K562 (cell line): ENCODE results near the gene ARFRP1. TPM values are rescaled to one million over a fixed set of nuclear protein-coding genes. Genes with fewer than 3 reads are reported as not detected.
A peak's percentile ranks its signal among the peaks of the same experiment; 100 is the strongest.

Source experiments
- CCAR2 ChIP-seq: fragments of 200-400 bp; formaldehyde crosslinking; IDR thresholded peaks from 2 replicates; pipeline ENCODE4 v1.6.1; 2017; ENCODE audit warnings: mild to moderate bottlenecking, low read depth, low read length
- ELK1 ChIP-seq: sonication (generic); formaldehyde crosslinking; IDR thresholded peaks from 2 replicates; pipeline ENCODE4 v1.8.1; 2022; ENCODE audit warnings: missing genetic modification reagents
- IFI16 ChIP-seq: fragments of 250-450 bp; sonication (Bioruptor Pico); IDR thresholded peaks from 2 replicates; pipeline ENCODE4 v2.1.2; 2022; ENCODE audit warnings: mild to moderate bottlenecking, inconsistent platforms
- IRF1 ChIP-seq: sonication (generic); formaldehyde crosslinking; IDR thresholded peaks from 2 replicates; pipeline ENCODE4 v1.8.0; 2022; ENCODE audit warnings: missing genetic modification reagents, mild to moderate bottlenecking, borderline replicate concordance
- NBN ChIP-seq: fragments of 450-650 bp; IDR thresholded peaks from 2 replicates; pipeline ENCODE4 v1.6.1; 2016; ENCODE audit warnings: low read depth, mild to moderate bottlenecking
- NR2C2 ChIP-seq, 2 experiments: fragments of 200-800 bp in 1 of 2; sonication (Bioruptor generic) in 1 of 2; sonication (generic) in 1 of 2; formaldehyde crosslinking in 1 of 2; IDR thresholded peaks; 2 replicates each; pipeline versions ENCODE4 v1.6.1 to v1.8.0; 2016 to 2022; ENCODE audit warnings: mild to moderate bottlenecking in 1 of 2, missing compliant biosample characterization in 1 of 2, missing genetic modification characterization in 1 of 2, missing genetic modification reagents in 1 of 2
- POLR2H ChIP-seq: IDR thresholded peaks from 2 replicates; pipeline ENCODE4 v1.6.1; 2016; ENCODE audit warnings: missing genetic modification characterization, low read depth, mild to moderate bottlenecking, control low read depth, missing compliant biosample characterization, moderate library complexity
- SETDB1 ChIP-seq: IDR thresholded peaks from one replicate; pipeline ENCODE4 v1.6.1; 2012; ENCODE audit warnings: low read length, control low read depth, inconsistent platforms
- SMAD2 ChIP-seq: fragments of 150-350 bp; IDR thresholded peaks from 2 replicates; pipeline ENCODE4 v1.6.1; 2014; ENCODE audit warnings: low read depth, mild to moderate bottlenecking, low read length
- TBL1XR1 ChIP-seq, 2 experiments: IDR thresholded peaks; 2 replicates each; pipeline ENCODE4 v1.6.1; 2012; ENCODE audit warnings: improper control_type of control experiment in 2 of 2, low read length in 2 of 2, mild to moderate bottlenecking in 1 of 2
- TEAD1 ChIP-seq, 2 experiments: fragments of 450-650 bp in 1 of 2; sonication (generic) in 1 of 2; formaldehyde crosslinking; IDR thresholded peaks; 2 replicates each; pipeline versions ENCODE4 v1.4.0 to v1.8.0; 2020 to 2022; ENCODE audit warnings: mild to moderate bottlenecking in 2 of 2, missing genetic modification reagents in 1 of 2
- THRA ChIP-seq: fragments of 450-650 bp; IDR thresholded peaks from 2 replicates; pipeline ENCODE4 v1.6.1; 2017; ENCODE audit warnings: mild to moderate bottlenecking, moderate library complexity
- XRCC3 ChIP-seq: fragments of 450-650 bp; IDR thresholded peaks from 2 replicates; pipeline ENCODE4 v1.6.1; 2017; ENCODE audit warnings: mild to moderate bottlenecking, moderate library complexity
- ZNF277 ChIP-seq: fragments of 250-450 bp; sonication (Bioruptor Pico); IDR thresholded peaks from 2 replicates; pipeline ENCODE4 v1.8.0; 2022; ENCODE audit warnings: inconsistent platforms, mild to moderate bottlenecking, moderate library complexity, borderline replicate concordance
- ZNF347 ChIP-seq: fragments of 450-650 bp; formaldehyde crosslinking; IDR thresholded peaks from 2 replicates; pipeline ENCODE4 v1.4.0; 2020; ENCODE audit warnings: low read depth, mild to moderate bottlenecking, moderate library complexity
- ZNF586 ChIP-seq: fragments of 450-650 bp; formaldehyde crosslinking; conservative IDR thresholded peaks from 2 replicates; pipeline ENCODE4 v1.4.0; 2020; ENCODE audit warnings: mild to moderate bottlenecking, moderate library complexity
- ZNF592 ChIP-seq: fragments of 450-650 bp; IDR thresholded peaks from 2 replicates; pipeline ENCODE4 v1.6.1; 2017; ENCODE audit warnings: antibody characterized with exemption, mild to moderate bottlenecking
- polyA plus RNA-seq, 8 experiments: library from polyadenylated mRNA; depleted of rRNA in 4 of 8; stranded (reverse) in 5 of 8; unstranded in 3 of 8; fragments of >200 nt; fragmentation: Nextera tagmentation in 2 of 8; fragmentation: Illumina TruSeq in 1 of 8; extraction: Ambion mirVana in 2 of 8; extraction: Trizol in 1 of 8; gene quantifications; 2 replicates each; pipeline versions ENCODE4 v1.2.1 to v1.2.3, GENCODE V29; 2011 to 2014; ENCODE audit warnings: inconsistent platforms in 1 of 8, missing spikeins in 1 of 8
- total RNA-seq, 7 experiments: library from RNA; depleted of rRNA in 6 of 7; stranded (reverse); fragments of >200 nt in 6 of 7; fragmentation: Illumina TruSeq in 2 of 7; extraction: Trizol in 2 of 7; gene quantifications; 2 replicates each; pipeline versions ENCODE4 v1.2.1 to v1.2.3, GENCODE V29; 2011 to 2021; ENCODE audit warnings: low replicate concordance in 1 of 7

ARFRP1 gene
- total and polyA plus RNA-seq, 9 of the 15 experiments (the other 6 are each of a cell fraction or from before 2014, with no cell fraction given), result 2.2 to 78.9 (median 37.3) TPM

GRCh38 chr20:63653041-63653973 is 54.5 kb downstream of the ARFRP1 start, which contains the start of gene STMN3 (continued):
- peak in 1 of 2 experiments; percentile 42; a peak in 2 of 4 replicates for TF ChIP-seq TEAD1 (CRISPR knock-in tag; IDR thresholded peaks at IDR 0.05)
- no peak for TF ChIP-seq NBN
- TF ChIP-seq THRA, result no peak
- no peak for TF ChIP-seq ELK1 (CRISPR knock-in tag)
- no peak for TF ChIP-seq ZNF592
- TF ChIP-seq NR2C2 (CRISPR knock-in tag; IDR thresholded peaks at IDR 0.05), result peak; percentile 69; the same call in 1 of the 2 replicates
- no peak for TF ChIP-seq NR2C2 (tag; IDR thresholded peaks at IDR 0.05)
- TF ChIP-seq IFI16, result no peak
- TF ChIP-seq SETDB1, result no peak
- no peak for TF ChIP-seq IRF1 (CRISPR knock-in tag)
- no peak for TF ChIP-seq ZNF347 (CRISPR knock-in tag)
- TF ChIP-seq XRCC3, result no peak
- TF ChIP-seq CCAR2, result no peak
- no peak for TF ChIP-seq POLR2H (tag)
- TF ChIP-seq ZNF586, result no peak
- no peak for TF ChIP-seq SMAD2
- no peak for TF ChIP-seq TBL1XR1 (IDR thresholded peaks at IDR 0.05; ENCODE audit: low read length in 2 of 2)
- no peak for TF ChIP-seq ZNF277 (CRISPR knock-in tag)
